Forelimb muscle (tissue), 1 donor: Measurements from ENCODE around the gene TRMU. TPM values are rescaled to one million over a fixed set of nuclear protein-coding genes. Genes with fewer than 3 reads are reported as not detected.
"Not testable (repeated sequence)": the region's sequence is repeated elsewhere in the genome, so short reads cannot be mapped to it uniquely, and the experiment has no call there.

Source experiments
- DNase-seq: peaks from one replicate; pipeline ENCODE4 v3.0.0-alpha.2; 2013; ENCODE audit warnings: low read depth
- polyA plus RNA-seq: library from polyadenylated mRNA; unstranded; fragments of 120-200 nt; gene quantifications from one replicate; pipeline ENCODE4 v1.2.1, GENCODE V29; 2013; ENCODE audit not compliant: insufficient read length

The TRMU gene
- polyA plus RNA-seq, 1 donor: 28.9 TPM

GRCh38 chr22:46382524-46382923, 47.0 kb downstream of the TRMU start:
- DNase-seq: no peak

- no peak for DNase-seq
Observed at GRCh38 chr22:46386312-46386711, 50.8 kb downstream of the TRMU start.

DNA sequence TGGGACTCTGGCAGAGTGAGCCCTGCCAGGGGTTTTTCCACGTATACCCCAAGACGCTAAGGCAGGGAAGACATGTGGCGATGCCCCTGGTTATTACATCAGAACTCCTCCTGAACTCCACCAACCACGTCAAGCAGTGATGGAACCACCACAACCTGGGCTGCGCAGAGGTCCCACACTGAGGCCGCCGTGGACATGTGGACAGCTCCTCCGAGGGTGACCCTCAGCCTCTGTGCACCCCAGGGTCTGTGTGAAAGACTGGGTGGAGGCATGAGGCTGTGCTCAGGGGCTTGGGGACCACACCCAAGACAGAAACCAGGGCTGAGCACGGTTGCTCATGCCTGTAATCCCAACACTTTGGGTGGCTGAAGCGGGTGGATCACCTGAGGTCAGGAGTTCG, 52.2 kb downstream of the TRMU start:
- DNase-seq: no peak

- DNase-seq: no peak
Observed at GRCh38 chr22:46388647-46389046, 53.1 kb downstream of the TRMU start.

DNA sequence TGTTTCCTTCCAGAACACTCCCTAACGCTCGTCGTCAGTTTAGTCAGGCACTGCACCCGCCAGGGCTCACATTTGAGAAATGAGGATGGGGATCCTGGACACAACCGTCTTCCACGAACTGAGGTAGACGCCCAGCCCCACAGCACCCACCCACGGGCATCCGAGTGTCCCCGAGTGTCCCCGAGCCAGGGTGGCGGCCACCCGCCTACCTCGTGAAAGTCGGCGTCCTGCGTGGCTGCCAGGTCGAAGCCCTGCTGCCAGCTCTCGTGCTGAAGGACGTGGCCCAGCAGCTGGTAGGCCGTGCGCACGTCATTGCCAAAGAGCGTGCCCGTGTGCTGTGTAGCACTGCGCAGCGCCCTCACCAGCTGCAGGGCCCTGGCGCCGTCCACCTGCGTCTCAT, 53.6 kb downstream of the TRMU start:
- DNase-seq: no peak

GRCh38 chr22:46390105-46390651, 54.7 kb downstream of the TRMU start:
- DNase-seq: no peak

GRCh38 chr22:46390652-46391301, 55.3 kb downstream of the TRMU start:
- DNase-seq: peak; percentile 62

- DNase-seq: no peak
Observed at GRCh38 chr22:46391486-46392136, 56.1 kb downstream of the TRMU start.

DNA sequence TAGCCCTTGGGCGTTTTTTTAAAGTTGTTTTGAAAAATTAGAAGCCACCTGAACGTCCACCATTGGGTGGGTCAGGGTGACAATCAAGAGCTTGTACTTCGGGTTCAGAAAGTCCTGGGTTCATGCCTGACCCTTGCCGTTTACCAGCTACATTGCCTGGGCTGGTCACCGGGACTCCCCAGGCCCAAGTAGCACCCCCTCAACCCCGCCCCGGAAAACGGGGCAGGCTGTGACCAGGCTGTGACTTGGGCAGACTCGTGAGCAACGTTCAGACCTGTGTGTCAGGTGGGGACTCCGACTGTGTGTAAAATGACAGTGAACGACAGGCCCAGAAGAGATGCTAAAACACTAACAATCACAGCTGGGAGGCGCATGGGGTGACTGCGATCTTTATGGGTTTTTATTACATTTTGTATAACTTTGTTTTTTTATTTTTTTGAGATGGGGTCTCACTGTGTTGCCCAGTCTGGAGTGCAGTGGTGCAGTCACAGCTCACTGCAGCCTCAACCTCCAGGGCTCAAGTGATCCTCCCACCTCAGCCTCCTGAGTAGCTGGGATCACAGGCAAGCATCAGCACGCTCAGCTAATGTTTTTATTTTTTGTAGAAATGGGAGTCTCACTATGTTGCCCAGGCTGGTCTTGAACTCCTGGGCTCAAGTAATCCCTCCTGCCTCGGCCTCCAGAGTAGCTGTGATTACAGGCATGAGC, 56.8 kb downstream of the TRMU start:
- DNase-seq: no peak

GRCh38 chr22:46393873-46394272, 58.4 kb downstream of the TRMU start:
- DNase-seq: no peak

DNA sequence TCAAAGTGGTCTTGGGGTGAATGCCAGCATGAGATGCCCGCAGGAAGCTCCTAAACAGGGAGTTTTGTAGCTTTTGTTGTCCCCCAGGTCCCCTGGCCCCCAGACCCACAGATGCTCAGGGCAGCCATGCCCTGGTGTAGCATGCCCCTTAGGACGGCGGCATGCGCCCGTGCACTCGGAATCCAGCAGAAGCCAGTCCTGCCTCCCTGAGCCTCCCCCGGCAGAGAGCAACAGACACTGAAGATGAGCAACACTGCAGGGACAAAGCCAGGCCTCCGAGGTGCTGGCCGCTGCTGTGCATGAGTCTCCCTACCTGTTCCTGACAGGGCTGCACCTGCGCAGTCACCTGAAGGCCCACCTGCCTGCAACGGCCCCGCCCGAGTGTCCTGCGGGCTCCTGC, 59.1 kb downstream of the TRMU start:
- DNase-seq: no peak

DNA sequence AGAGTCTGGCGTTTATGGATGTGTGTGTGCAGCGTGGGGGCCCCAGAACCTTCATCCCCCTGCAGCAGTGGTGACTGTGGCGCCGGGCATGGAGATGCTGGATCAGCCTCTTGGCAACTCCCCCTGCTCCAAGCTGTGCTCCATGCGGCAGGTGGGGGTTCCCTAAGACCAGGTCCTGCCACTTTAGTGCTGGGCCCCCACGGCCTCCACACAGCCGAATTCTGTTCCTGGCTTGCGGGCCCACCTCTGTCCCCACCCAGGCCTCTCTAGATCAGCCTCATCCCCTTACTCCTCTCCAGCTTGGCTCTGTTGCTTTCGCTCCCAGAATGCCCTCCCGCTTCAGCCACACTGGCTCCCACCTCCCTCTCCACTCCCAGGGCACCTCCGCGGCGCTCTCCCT, 59.6 kb downstream of the TRMU start:
- no peak for DNase-seq

- DNase-seq: not testable (repeated sequence)
Observed at GRCh38 chr22:46397049-46397448, 61.5 kb downstream of the TRMU start.

DNA sequence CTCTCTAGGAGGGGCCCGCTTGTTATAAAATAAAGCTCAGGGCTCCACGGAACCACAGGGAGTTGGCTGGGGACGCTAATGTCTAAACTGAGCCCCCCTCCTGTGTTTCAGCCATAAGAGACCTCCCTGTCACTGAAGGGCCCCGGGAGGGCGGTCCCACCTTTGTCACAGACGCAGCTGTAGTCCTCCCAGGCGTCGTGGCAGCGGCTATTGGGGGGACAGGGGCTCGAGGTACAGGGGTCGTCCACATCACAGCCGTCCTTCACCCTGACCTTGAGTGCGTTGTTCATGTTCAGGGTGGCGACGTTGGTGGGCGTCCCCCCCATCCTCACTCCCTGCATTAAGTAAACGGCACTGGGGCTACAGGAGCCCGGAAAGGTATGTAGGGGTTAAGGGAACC, 62.0 kb downstream of the TRMU start:
- no peak for DNase-seq

- DNase-seq: no peak
Observed at GRCh38 chr22:46397951-46398350, 62.4 kb downstream of the TRMU start.

DNA sequence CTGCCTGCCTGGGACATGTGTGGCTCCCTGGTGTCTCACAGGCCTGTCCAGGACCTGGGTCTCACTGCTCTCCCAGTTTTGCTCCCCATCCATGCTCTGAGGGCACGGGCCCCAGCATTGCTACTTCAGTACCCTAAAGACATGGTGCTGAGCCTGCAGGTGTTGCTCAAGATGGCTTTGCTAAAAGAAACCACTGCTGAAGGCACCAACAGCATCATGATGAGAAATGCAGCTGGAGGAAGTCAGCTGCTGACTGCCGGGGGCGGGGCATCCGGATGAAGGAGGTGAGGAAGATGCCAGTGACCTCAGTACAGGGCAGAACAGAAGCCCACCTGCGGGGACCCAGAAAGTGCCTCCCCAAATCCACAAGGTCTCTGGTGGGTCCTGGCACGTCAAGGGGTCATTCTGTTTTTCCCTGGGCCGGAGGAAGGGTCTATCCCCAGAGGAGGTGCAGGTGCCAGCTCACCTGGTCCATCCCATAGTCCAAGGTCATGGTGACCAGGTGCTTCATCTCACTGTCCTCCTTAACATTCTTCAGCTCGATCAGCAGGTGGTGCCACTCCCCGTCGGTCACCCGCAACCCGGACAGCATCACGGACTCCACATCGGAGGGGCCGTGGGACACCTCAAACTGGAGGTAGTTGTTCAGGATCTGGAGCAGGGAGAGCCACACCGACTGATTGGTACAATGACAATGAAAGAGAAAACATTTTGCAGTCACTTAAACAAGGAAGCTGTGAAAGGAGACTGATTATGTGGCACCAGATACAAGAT, 63.9 kb downstream of the TRMU start:
- DNase-seq: no peak

GRCh38 chr22:46401370-46401769, 65.9 kb downstream of the TRMU start:
- DNase-seq: no peak

DNA sequence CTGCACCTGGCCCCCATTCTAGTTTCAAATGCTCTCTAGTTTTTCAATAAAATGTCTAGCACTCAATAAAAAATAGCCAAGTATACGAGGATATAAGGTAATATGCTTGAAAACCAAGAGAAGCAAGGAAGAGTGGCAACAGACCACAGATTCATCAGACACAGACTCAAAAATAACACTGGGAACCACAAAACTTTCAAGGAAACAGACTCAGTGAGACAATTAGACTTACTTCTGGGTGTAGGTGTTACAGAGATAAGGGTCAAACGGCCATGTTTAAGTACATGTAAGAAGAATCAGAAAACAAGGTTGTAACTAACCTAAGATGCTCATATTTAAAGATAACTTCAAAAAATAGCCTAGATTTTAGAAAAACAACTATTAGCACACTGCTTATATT, 67.0 kb downstream of the TRMU start:
- DNase-seq: no peak

DNA sequence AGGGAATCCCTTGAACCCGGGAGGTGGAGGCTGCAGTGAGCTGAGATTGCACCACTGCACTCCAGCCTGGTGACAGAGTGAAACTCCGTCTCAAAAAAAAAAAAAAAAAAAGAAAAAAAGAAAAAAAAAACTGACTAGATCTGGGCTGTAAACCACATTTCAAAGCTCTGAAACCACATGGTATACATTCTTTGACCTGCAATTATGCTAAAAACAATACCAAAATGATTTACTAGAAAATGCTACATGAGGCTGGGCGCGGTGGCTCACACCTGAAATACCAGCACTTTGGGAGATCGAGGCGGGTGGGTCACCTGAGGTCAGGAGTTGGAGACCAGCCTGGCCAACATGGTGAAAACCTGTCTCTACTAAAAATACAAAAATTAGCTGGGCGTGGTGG, 68.4 kb downstream of the TRMU start:
- DNase-seq: not testable (repeated sequence)

- DNase-seq: no peak
Observed at GRCh38 chr22:46405901-46406300, 70.4 kb downstream of the TRMU start.

- DNase-seq: no peak
Observed at GRCh38 chr22:46406349-46406748, 70.8 kb downstream of the TRMU start.

GRCh38 chr22:46406791-46407190, 71.3 kb downstream of the TRMU start:
- no peak for DNase-seq
